Calu3 (cell line): ENCODE measurements around the gene PRKAG2. TPM values are rescaled to one million over a fixed set of nuclear protein-coding genes. Genes with fewer than 3 reads are reported as not detected.

Experiments
- BruUV-seq: library from RNA; stranded (reverse); fragments of 400-500 nt; replicated peaks from 2 replicates; lab custom pipeline; 2021; lab: Mats Ljungman, UMichigan
- CTCF ChIA-PET: fragments of 300-600 bp; sonication (Branson Sonifier 250); formaldehyde crosslinking; loops from one replicate; lab custom pipeline; 2022; ENCODE audit warnings: antibody characterized with exemption; lab: Charles Lee
- DNase-seq: peaks from one replicate; pipeline ENCODE4 v3.0.0; 2022
- H3K27ac Mint-ChIP-seq: one replicate; pipeline ENCODE4 v1.8.0; 2022; ENCODE audit warnings: mixed read lengths; ENCODE audit not compliant: unreplicated experiment
- H3K27me3 Mint-ChIP-seq: one replicate; pipeline ENCODE4 v1.8.0; 2022; ENCODE audit warnings: mixed read lengths; ENCODE audit not compliant: unreplicated experiment
- H3K36me3 Mint-ChIP-seq: one replicate; pipeline ENCODE4 v1.8.0; 2022; ENCODE audit warnings: mild to moderate bottlenecking, moderate library complexity, mixed read lengths; ENCODE audit not compliant: insufficient read depth, unreplicated experiment
- H3K4me1 Mint-ChIP-seq: one replicate; pipeline ENCODE4 v1.8.0; 2022; ENCODE audit warnings: mild to moderate bottlenecking, low read depth, mixed read lengths; ENCODE audit not compliant: unreplicated experiment
- H3K4me3 Mint-ChIP-seq: one replicate; pipeline ENCODE4 v1.8.0; 2022; ENCODE audit warnings: mild to moderate bottlenecking, low read depth, moderate library complexity, mixed read lengths; ENCODE audit not compliant: unreplicated experiment
- H3K9me3 Mint-ChIP-seq: one replicate; pipeline ENCODE4 v1.8.0; 2022; ENCODE audit warnings: low read depth, mixed read lengths; ENCODE audit not compliant: unreplicated experiment
- CTCF ChIP-seq: fragments of 200-600 bp; IDR thresholded peaks from one replicate; pipeline ENCODE4 v1.8.0; 2022; ENCODE audit warnings: antibody characterized with exemption; ENCODE audit not compliant: unreplicated experiment
- intact Hi-C: fragments of 100-400 bp; cut with micrococcal nuclease; formaldehyde crosslinking; loops from one replicate; pipeline ENCODE4 v1.10.0; 2022; ENCODE audit not compliant: unreplicated experiment
- total RNA-seq: library from RNA; stranded (reverse); gene quantifications from 2 replicates; pipeline ENCODE4 v1.2.3, GENCODE V29; 2022

The PRKAG2 gene
- total RNA-seq, 1 experiment from 2014 or later = 22.4 TPM

GRCh38 chr7:151705636-151706276, 171.2 kb downstream of the PRKAG2 start:
- no peaks in the 10 kb centered on the region for H3K27me3 Mint-ChIP-seq
- H3K4me3 Mint-ChIP-seq = no peak overlapping the region
- CTCF ChIA-PET = interaction anchor here (0.6 to 1.0 kb wide), 2 partner anchors 73 to 170 kb away, joined by 3 read pairs; no protein-coding TSS in a partner anchor
- peak; percentile 58 for DNase-seq
- no peaks in the 10 kb centered on the region for H3K9me3 Mint-ChIP-seq
- intact Hi-C loops = loop anchor here (1.0 to 5.0 kb wide), 2 partner anchors 79 to 133 kb away; no protein-coding TSS in a partner anchor
- H3K27ac Mint-ChIP-seq = peak overlapping the region; percentile 50
- H3K36me3 Mint-ChIP-seq = no peaks in the 10 kb centered on the region
- peak; percentile 45 for TF ChIP-seq CTCF
- BruUV-seq = no TSS peak
- peaks cover 16% of the 10 kb centered on the region for H3K4me1 Mint-ChIP-seq

- BruUV-seq = no TSS peak
- peaks cover 10% of the 10 kb centered on the region for H3K4me1 Mint-ChIP-seq
- no peaks in the 10 kb centered on the region for H3K9me3 Mint-ChIP-seq
- DNase-seq = no peak
- H3K27ac Mint-ChIP-seq = peak overlapping the region; percentile 50
- H3K27me3 Mint-ChIP-seq = no peaks in the 10 kb centered on the region
- H3K36me3 Mint-ChIP-seq = no peaks in the 10 kb centered on the region
- intact Hi-C loops = loop anchor here (1.0 to 5.0 kb wide), 2 partner anchors 79 to 133 kb away; no protein-coding TSS in a partner anchor
- no peak for TF ChIP-seq CTCF
- CTCF ChIA-PET = no interaction called here
- no peak overlapping the region for H3K4me3 Mint-ChIP-seq
These were observed 171.8 kb downstream of the PRKAG2 start for GRCh38 chr7:151704960-151705635.

- H3K4me1 Mint-ChIP-seq = peaks cover 9% of the 10 kb centered on the region
- DNase-seq = no peak
- no peaks in the 10 kb centered on the region for H3K27me3 Mint-ChIP-seq
- H3K9me3 Mint-ChIP-seq = no peaks in the 10 kb centered on the region
- BruUV-seq = no TSS peak
- intact Hi-C loops = no loop called here
- H3K27ac Mint-ChIP-seq = no peak overlapping the region
- H3K36me3 Mint-ChIP-seq = no peaks in the 10 kb centered on the region
- H3K4me3 Mint-ChIP-seq = no peak overlapping the region
- no peak for TF ChIP-seq CTCF
- CTCF ChIA-PET = no interaction called here
These were observed 172.5 kb downstream of the PRKAG2 start for GRCh38 chr7:151704299-151704959.

- no peak for TF ChIP-seq CTCF
- no peak for DNase-seq
- intact Hi-C loops = no loop called here
- peaks cover 9% of the 10 kb centered on the region for H3K4me1 Mint-ChIP-seq
- H3K27me3 Mint-ChIP-seq = no peaks in the 10 kb centered on the region
- CTCF ChIA-PET = no interaction called here
- no peak overlapping the region for H3K4me3 Mint-ChIP-seq
- H3K27ac Mint-ChIP-seq = no peak overlapping the region
- BruUV-seq = no TSS peak
- no peaks in the 10 kb centered on the region for H3K36me3 Mint-ChIP-seq
- no peaks in the 10 kb centered on the region for H3K9me3 Mint-ChIP-seq
These were observed 174.0 kb downstream of the PRKAG2 start for GRCh38 chr7:151702961-151703360.
